HepG2 (cell line): ENCODE measurements around the gene BATF. TPM values are rescaled to one million over a fixed set of nuclear protein-coding genes. Genes with fewer than 3 reads are reported as not detected.
A peak's percentile ranks its signal among the peaks of the same experiment; 100 is the strongest.

Experiments used
- ARNT ChIP-seq: fragments of 450-650 bp; IDR thresholded peaks from 2 replicates; pipeline ENCODE4 v1.6.1; 2017
- CHD2 ChIP-seq: IDR thresholded peaks from 2 replicates; pipeline ENCODE4 v1.6.1; 2011; ENCODE audit warnings: low read depth, low read length, improper control_type of control experiment
- KAT2B ChIP-seq: fragments of 150-350 bp; IDR thresholded peaks from 2 replicates; pipeline ENCODE4 v1.6.1; 2014; ENCODE audit warnings: low read depth, low read length, borderline replicate concordance
- KDM2A ChIP-seq: sonication (generic); formaldehyde crosslinking; IDR thresholded peaks from 2 replicates; pipeline ENCODE4 v1.4.0; 2020; ENCODE audit warnings: low read depth, missing genetic modification reagents, borderline replicate concordance
- MEF2D ChIP-seq: sonication (generic); formaldehyde crosslinking; IDR thresholded peaks from 2 replicates; pipeline ENCODE4 v1.5.1; 2020; ENCODE audit warnings: mild to moderate bottlenecking, missing genetic modification reagents
- NFAT5 ChIP-seq: sonication (generic); formaldehyde crosslinking; IDR thresholded peaks from 2 replicates; pipeline ENCODE4 v1.4.0; 2020; ENCODE audit warnings: missing genetic modification reagents
- NKX3-1 ChIP-seq: sonication (generic); formaldehyde crosslinking; IDR thresholded peaks from 2 replicates; pipeline ENCODE4 v1.5.0; 2020; ENCODE audit warnings: missing genetic modification reagents
- PAF1 ChIP-seq: IDR thresholded peaks from 2 replicates; pipeline ENCODE4 v1.6.1; 2016; ENCODE audit warnings: missing genetic modification reagents, missing compliant biosample characterization
- SP4 ChIP-seq: sonication (generic); formaldehyde crosslinking; IDR thresholded peaks from 2 replicates; pipeline ENCODE4 v1.8.1; 2023; ENCODE audit warnings: mild to moderate bottlenecking, missing genetic modification reagents
- SRSF9 ChIP-seq: fragments of 200-400 bp; formaldehyde crosslinking; IDR thresholded peaks from 2 replicates; pipeline ENCODE4 v1.6.1; 2018; ENCODE audit warnings: borderline replicate concordance, mild to moderate bottlenecking, low read depth, low read length; ENCODE audit not compliant: insufficient read depth, poor library complexity, severe bottlenecking
- TRIM24 ChIP-seq: sonication (generic); formaldehyde crosslinking; IDR thresholded peaks from 2 replicates; pipeline ENCODE4 v1.8.0; 2022; ENCODE audit warnings: mild to moderate bottlenecking, missing genetic modification reagents
- YY1 ChIP-seq: IDR thresholded peaks from 2 replicates; pipeline ENCODE4 v1.6.1; 2011; ENCODE audit warnings: low read length, low read depth, moderate library complexity, mild to moderate bottlenecking; ENCODE audit not compliant: insufficient read depth, insufficient replicate concordance
- ZNF430 ChIP-seq: sonication (generic); formaldehyde crosslinking; IDR thresholded peaks from 2 replicates; pipeline ENCODE4 v1.9.0; 2021; ENCODE audit warnings: mild to moderate bottlenecking, missing genetic modification reagents
- polyA plus RNA-seq, 8 experiments: library from polyadenylated mRNA; depleted of rRNA in 3 of 8; stranded (reverse) in 7 of 8; unstranded in 1 of 8; fragments of >200 nt; fragmentation: Illumina TruSeq in 4 of 8; extraction: Trizol in 4 of 8; gene quantifications; 2 replicates each; pipeline versions ENCODE4 v1.2.1 to v1.2.3, GENCODE V29; 2011 to 2016; ENCODE audit warnings: low read depth in 4 of 8, missing spikeins in 1 of 8, mixed read lengths in 1 of 8; ENCODE audit not compliant: insufficient read depth in 1 of 8
- total RNA-seq, 5 experiments: library from RNA; depleted of rRNA; stranded (reverse); fragments of >200 nt; fragmentation: Illumina TruSeq; extraction: Trizol; gene quantifications; 2 replicates each; pipeline ENCODE4 v1.2.3, GENCODE V29; 2016; ENCODE audit warnings: low read depth in 1 of 5
- TF ChIP-seq, protein P1 (sequence below): sonication (generic); formaldehyde crosslinking; IDR thresholded peaks from 2 replicates; pipeline ENCODE4 v1.9.0; 2021; ENCODE audit warnings: mild to moderate bottlenecking, missing genetic modification reagents
- TF ChIP-seq, protein P2 (sequence below): sonication (generic); formaldehyde crosslinking; IDR thresholded peaks from 2 replicates; pipeline ENCODE4 v1.5.0; 2020; ENCODE audit warnings: missing genetic modification reagents, mild to moderate bottlenecking, borderline replicate concordance
- TF ChIP-seq, protein P3 (sequence below): sonication (generic); formaldehyde crosslinking; IDR thresholded peaks from 2 replicates; pipeline ENCODE4 v1.4.0; 2020; ENCODE audit warnings: missing genetic modification reagents

BATF gene
- total and polyA plus RNA-seq, 2 of the 13 experiments (the other 11 are each of a cell fraction or from before 2014, with no cell fraction given): 0.22 to 0.37 TPM

- TF ChIP-seq SRSF9 (no peak), ARNT (no peak), YY1 (no peak), KAT2B (no peak), NKX3-1 (CRISPR knock-in tag) (no peak), SP4 (CRISPR knock-in tag) (0 out of 2 replicates have a peak, but pooled peaks have one; percentile 12), NFAT5 (no peak), TRIM24 (CRISPR knock-in tag) (no peak), KDM2A (no peak; the same call in 1 of the 2 replicates), ZNF430 (CRISPR knock-in tag) (no peak), PAF1 (no peak), CHD2 (no peak), MEF2D (no peak; the same call in 1 of the 2 replicates)
- TF ChIP-seq, protein P1, sequence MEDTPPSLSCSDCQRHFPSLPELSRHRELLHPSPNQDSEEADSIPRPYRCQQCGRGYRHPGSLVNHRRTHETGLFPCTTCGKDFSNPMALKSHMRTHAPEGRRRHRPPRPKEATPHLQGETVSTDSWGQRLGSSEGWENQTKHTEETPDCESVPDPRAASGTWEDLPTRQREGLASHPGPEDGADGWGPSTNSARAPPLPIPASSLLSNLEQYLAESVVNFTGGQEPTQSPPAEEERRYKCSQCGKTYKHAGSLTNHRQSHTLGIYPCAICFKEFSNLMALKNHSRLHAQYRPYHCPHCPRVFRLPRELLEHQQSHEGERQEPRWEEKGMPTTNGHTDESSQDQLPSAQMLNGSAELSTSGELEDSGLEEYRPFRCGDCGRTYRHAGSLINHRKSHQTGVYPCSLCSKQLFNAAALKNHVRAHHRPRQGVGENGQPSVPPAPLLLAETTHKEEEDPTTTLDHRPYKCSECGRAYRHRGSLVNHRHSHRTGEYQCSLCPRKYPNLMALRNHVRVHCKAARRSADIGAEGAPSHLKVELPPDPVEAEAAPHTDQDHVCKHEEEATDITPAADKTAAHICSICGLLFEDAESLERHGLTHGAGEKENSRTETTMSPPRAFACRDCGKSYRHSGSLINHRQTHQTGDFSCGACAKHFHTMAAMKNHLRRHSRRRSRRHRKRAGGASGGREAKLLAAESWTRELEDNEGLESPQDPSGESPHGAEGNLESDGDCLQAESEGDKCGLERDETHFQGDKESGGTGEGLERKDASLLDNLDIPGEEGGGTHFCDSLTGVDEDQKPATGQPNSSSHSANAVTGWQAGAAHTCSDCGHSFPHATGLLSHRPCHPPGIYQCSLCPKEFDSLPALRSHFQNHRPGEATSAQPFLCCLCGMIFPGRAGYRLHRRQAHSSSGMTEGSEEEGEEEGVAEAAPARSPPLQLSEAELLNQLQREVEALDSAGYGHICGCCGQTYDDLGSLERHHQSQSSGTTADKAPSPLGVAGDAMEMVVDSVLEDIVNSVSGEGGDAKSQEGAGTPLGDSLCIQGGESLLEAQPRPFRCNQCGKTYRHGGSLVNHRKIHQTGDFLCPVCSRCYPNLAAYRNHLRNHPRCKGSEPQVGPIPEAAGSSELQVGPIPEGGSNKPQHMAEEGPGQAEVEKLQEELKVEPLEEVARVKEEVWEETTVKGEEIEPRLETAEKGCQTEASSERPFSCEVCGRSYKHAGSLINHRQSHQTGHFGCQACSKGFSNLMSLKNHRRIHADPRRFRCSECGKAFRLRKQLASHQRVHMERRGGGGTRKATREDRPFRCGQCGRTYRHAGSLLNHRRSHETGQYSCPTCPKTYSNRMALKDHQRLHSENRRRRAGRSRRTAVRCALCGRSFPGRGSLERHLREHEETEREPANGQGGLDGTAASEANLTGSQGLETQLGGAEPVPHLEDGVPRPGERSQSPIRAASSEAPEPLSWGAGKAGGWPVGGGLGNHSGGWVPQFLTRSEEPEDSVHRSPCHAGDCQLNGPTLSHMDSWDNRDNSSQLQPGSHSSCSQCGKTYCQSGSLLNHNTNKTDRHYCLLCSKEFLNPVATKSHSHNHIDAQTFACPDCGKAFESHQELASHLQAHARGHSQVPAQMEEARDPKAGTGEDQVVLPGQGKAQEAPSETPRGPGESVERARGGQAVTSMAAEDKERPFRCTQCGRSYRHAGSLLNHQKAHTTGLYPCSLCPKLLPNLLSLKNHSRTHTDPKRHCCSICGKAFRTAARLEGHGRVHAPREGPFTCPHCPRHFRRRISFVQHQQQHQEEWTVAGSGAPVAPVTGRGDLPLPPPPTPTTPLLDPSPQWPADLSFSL: no peak
- TF ChIP-seq, protein P2, sequence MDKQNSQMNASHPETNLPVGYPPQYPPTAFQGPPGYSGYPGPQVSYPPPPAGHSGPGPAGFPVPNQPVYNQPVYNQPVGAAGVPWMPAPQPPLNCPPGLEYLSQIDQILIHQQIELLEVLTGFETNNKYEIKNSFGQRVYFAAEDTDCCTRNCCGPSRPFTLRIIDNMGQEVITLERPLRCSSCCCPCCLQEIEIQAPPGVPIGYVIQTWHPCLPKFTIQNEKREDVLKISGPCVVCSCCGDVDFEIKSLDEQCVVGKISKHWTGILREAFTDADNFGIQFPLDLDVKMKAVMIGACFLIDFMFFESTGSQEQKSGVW (CRISPR knock-in tag): no peak
- TF ChIP-seq, protein P3, sequence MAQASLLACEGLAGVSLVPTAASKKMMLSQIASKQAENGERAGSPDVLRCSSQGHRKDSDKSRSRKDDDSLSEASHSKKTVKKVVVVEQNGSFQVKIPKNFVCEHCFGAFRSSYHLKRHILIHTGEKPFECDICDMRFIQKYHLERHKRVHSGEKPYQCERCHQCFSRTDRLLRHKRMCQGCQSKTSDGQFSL (CRISPR knock-in tag): 0 out of 2 replicates have a peak, but pooled peaks have one; percentile 32
These were observed 56.0 kb downstream of the BATF start, which contains the start of gene FLVCR2 (continued) for GRCh38 chr14:75578102-75578785.
